IMR-90 (cell line): ENCODE measurements around the gene EMCN. TPM values are rescaled to one million over a fixed set of nuclear protein-coding genes. Genes with fewer than 3 reads are reported as not detected.

ENCODE experiments used
- ATAC-seq: fragments of 200-7000 bp; cut with Tn5 transposase; 2 replicates; pipeline ENCODE4 v1.9.1; 2020; ENCODE audit warnings: low read depth, mild to moderate bottlenecking, moderate library complexity
- BruUV-seq: library from RNA; stranded (reverse); fragments of 400-500 nt; replicated peaks from 2 replicates; lab custom pipeline; 2021; lab: Mats Ljungman, UMichigan
- CTCF ChIA-PET: fragments of 300-600 bp; formaldehyde crosslinking; extraction: SDS; loops from one replicate; lab custom pipeline; 2021; ENCODE audit warnings: antibody characterized with exemption; lab: Yijun Ruan, JAX
- POLR2A ChIA-PET: fragments of 300-600 bp; sonication (Branson Sonifier 250); formaldehyde crosslinking; loops from one replicate; lab custom pipeline; 2022; ENCODE audit warnings: antibody characterized with exemption; ENCODE audit not compliant: unreplicated experiment; lab: Charles Lee
- DNase-seq: peaks from one replicate; pipeline ENCODE4 v3.0.0; 2013
- H2AFZ ChIP-seq: replicated peaks from 2 replicates; pipeline ENCODE3; 2013; ENCODE audit warnings: low read length, mild to moderate bottlenecking; ENCODE audit not compliant: poor library complexity
- H2AK5ac ChIP-seq: 2 replicates; pipeline ENCODE4 v1.6.1; 2013; ENCODE audit warnings: low read depth, low read length, inconsistent platforms
- H2AK9ac ChIP-seq: replicated peaks from 2 replicates; pipeline ENCODE3; 2013; ENCODE audit warnings: mild to moderate bottlenecking, low read depth, low read length, moderate library complexity; ENCODE audit not compliant: poor library complexity
- H2BK120ac ChIP-seq: 2 replicates; pipeline ENCODE4 v1.6.1; 2013; ENCODE audit warnings: low read depth, low read length, inconsistent platforms
- H2BK15ac ChIP-seq: 3 replicates; pipeline ENCODE4 v1.6.1; 2013; ENCODE audit warnings: low read depth, low read length, inconsistent platforms
- H2BK20ac ChIP-seq: 2 replicates; pipeline ENCODE4 v1.6.1; 2013; ENCODE audit warnings: low read depth, mild to moderate bottlenecking, inconsistent platforms, low read length, moderate library complexity
- H2BK5ac ChIP-seq: 2 replicates; pipeline ENCODE4 v1.6.1; 2013; ENCODE audit warnings: mild to moderate bottlenecking, low read depth, low read length, inconsistent platforms; ENCODE audit not compliant: poor library complexity, severe bottlenecking
- H3K14ac ChIP-seq: replicated peaks from 2 replicates; pipeline ENCODE4 v1.6.1; 2013; ENCODE audit warnings: low read depth, low read length, inconsistent platforms
- H3K18ac ChIP-seq: 2 replicates; pipeline ENCODE4 v1.6.1; 2013; ENCODE audit warnings: low read depth, low read length, control low read depth
- H3K23ac ChIP-seq: 2 replicates; pipeline ENCODE4 v1.6.1; 2013; ENCODE audit warnings: low read depth, low read length, inconsistent platforms
- H3K27ac ChIP-seq: 2 replicates; pipeline ENCODE4 v1.5.1; 2013; ENCODE audit warnings: mild to moderate bottlenecking, control low read depth, low read length; ENCODE audit not compliant: insufficient read depth
- H3K27me3 ChIP-seq: 2 replicates; pipeline ENCODE4 v1.6.1; 2013; ENCODE audit warnings: low read length; ENCODE audit not compliant: control insufficient read depth, insufficient read depth
- H3K36me3 ChIP-seq: 2 replicates; pipeline ENCODE4 v1.6.1; 2013; ENCODE audit warnings: low read length, mixed read lengths; ENCODE audit not compliant: control insufficient read depth, insufficient read depth
- H3K4ac ChIP-seq: 2 replicates; pipeline ENCODE4 v1.6.1; 2013; ENCODE audit warnings: low read depth, low read length, inconsistent platforms
- H3K4me1 ChIP-seq: 2 replicates; pipeline ENCODE4 v1.6.1; 2013; ENCODE audit warnings: low read length, mixed read lengths; ENCODE audit not compliant: control insufficient read depth, insufficient read depth
- H3K4me2 ChIP-seq: 2 replicates; pipeline ENCODE4 v1.6.1; 2013; ENCODE audit warnings: low read depth, mild to moderate bottlenecking, control low read depth, low read length, moderate library complexity
- H3K4me3 ChIP-seq: 2 replicates; pipeline ENCODE4 v1.5.1; 2013; ENCODE audit warnings: low read depth, mild to moderate bottlenecking, control low read depth, low read length, moderate library complexity; ENCODE audit not compliant: insufficient read depth
- H3K56ac ChIP-seq: 2 replicates; pipeline ENCODE4 v1.6.1; 2013; ENCODE audit warnings: low read length, inconsistent platforms; ENCODE audit not compliant: insufficient read depth; ENCODE audit errors: extremely low read depth
- H3K79me1 ChIP-seq, 2 experiments: 2 replicates each; pipeline ENCODE4 v1.6.1; 2013; ENCODE audit warnings: low read length in 2 of 2, inconsistent platforms in 1 of 2, low read depth in 1 of 2
- H3K9ac ChIP-seq: 2 replicates; pipeline ENCODE4 v1.6.1; 2013; ENCODE audit warnings: low read depth, low read length, control low read depth
- H3K9me1 ChIP-seq: 2 replicates; pipeline ENCODE4 v1.6.1; 2013; ENCODE audit warnings: low read length, inconsistent platforms; ENCODE audit not compliant: insufficient read depth
- H3K9me3 ChIP-seq: 2 replicates; pipeline ENCODE4 v1.6.1; 2013; ENCODE audit warnings: low read length; ENCODE audit not compliant: control insufficient read depth, insufficient read depth
- H4K20me1 ChIP-seq: 2 replicates; pipeline ENCODE4 v1.6.1; 2013; ENCODE audit warnings: low read length, inconsistent platforms; ENCODE audit not compliant: insufficient read depth
- H4K5ac ChIP-seq: 2 replicates; pipeline ENCODE4 v1.6.1; 2013; ENCODE audit warnings: mild to moderate bottlenecking, low read depth, low read length, control low read depth
- H4K8ac ChIP-seq, 2 experiments: 2 replicates each; pipeline ENCODE4 v1.6.1; 2013; ENCODE audit warnings: low read depth in 2 of 2, low read length in 2 of 2, control low read depth in 1 of 2, inconsistent platforms in 1 of 2
- H4K91ac ChIP-seq: 2 replicates; pipeline ENCODE4 v1.6.1; 2013; ENCODE audit warnings: low read depth, low read length, inconsistent platforms; ENCODE audit not compliant: insufficient read depth
- POLR2A ChIP-seq: IDR thresholded peaks from 2 replicates; pipeline ENCODE4 v1.6.1; 2012; ENCODE audit warnings: mild to moderate bottlenecking, low read depth, low read length
- WGBS, 2 experiments: methylation state at CpG; one replicate each; pipeline versions ENCODE4 v1.1.5 to v1.1.7; 2013; ENCODE audit warnings: missing lambda C conversion rate in 2 of 2; ENCODE audit not compliant: insufficient read length in 1 of 2; ENCODE audit errors: extremely low coverage in 2 of 2; 5-methylcytosine and 5-hydroxymethylcytosine counted together
- dilution Hi-C: fragments of 300-500 bp; cut with HindIII; formaldehyde crosslinking; loops from one replicate; pipeline ENCODE4 v1.14.3; 2018; ENCODE audit warnings: low sequenced_read_pairs; ENCODE audit not compliant: unreplicated experiment
- in situ Hi-C: fragments of 300-500 bp; cut with MboI; formaldehyde crosslinking; loops from 3 replicates; pipeline ENCODE4 v1.14.3; 2019; ENCODE audit warnings: low sequenced_read_pairs, inconsistent platforms, mixed read lengths
- intact Hi-C: fragments of 100-400 bp; cut with micrococcal nuclease; formaldehyde crosslinking; loops from 2 replicates; pipeline ENCODE4 v1.10.0; 2022
- polyA plus RNA-seq, 3 experiments: library from polyadenylated mRNA; depleted of rRNA; stranded (reverse); fragments of >200 nt; gene quantifications; 2 replicates each; pipeline ENCODE4 v1.2.3, GENCODE V29; 2012; ENCODE audit warnings: low replicate concordance in 1 of 3
- total RNA-seq: library from RNA; depleted of rRNA; stranded (reverse); fragments of >200 nt; gene quantifications from 2 replicates; pipeline ENCODE4 v1.2.3, GENCODE V29; 2012

The EMCN gene
- total and polyA plus RNA-seq, 2 of the 4 experiments (the other 2 are of a cell fraction): not detected

- no peak overlapping the region for H2AK5ac ChIP-seq
- no peak overlapping the region for H4K8ac ChIP-seq
- no peak overlapping the region for H2AK9ac ChIP-seq
- BruUV-seq: no TSS peak
- H2BK15ac ChIP-seq: no peak overlapping the region
- no peaks in the 10 kb centered on the region for H3K27me3 ChIP-seq
- DNase-seq (peak; percentile 2), ATAC-seq (no peak)
- H3K4me3 ChIP-seq: no peak overlapping the region
- intact Hi-C loops (no loop called here), in situ Hi-C loops (no loop called here), dilution Hi-C loops (no loop called here)
- no peaks in the 10 kb centered on the region for H3K4me1 ChIP-seq
- CTCF ChIA-PET: no interaction called here
- POLR2A ChIA-PET: no interaction called here
- no peak overlapping the region for H2BK5ac ChIP-seq
- H3K18ac ChIP-seq: no peak overlapping the region
- no peaks in the 10 kb centered on the region for H4K20me1 ChIP-seq
- H2AFZ ChIP-seq: peak overlapping the region; percentile 17
- H3K9ac ChIP-seq: no peak overlapping the region
- H3K9me3 ChIP-seq: no peaks in the 10 kb centered on the region
- H3K79me1 ChIP-seq: no peaks in the 10 kb centered on the region
- H3K27ac ChIP-seq: no peak overlapping the region
- no peak overlapping the region for H3K14ac ChIP-seq
- no peaks in the 10 kb centered on the region for H3K9me1 ChIP-seq
- H2BK120ac ChIP-seq: no peak overlapping the region
- H4K5ac ChIP-seq: no peak overlapping the region
- no peak overlapping the region for H2BK20ac ChIP-seq
- H3K56ac ChIP-seq: no peak overlapping the region
- no CpG with 5 or more reads among the region's 3 CpGs for WGBS, 2 experiments
- H3K4me2 ChIP-seq: no peak overlapping the region
- H3K23ac ChIP-seq: no peak overlapping the region
- H4K91ac ChIP-seq: no peak overlapping the region
- no peak for TF ChIP-seq POLR2A
- H3K4ac ChIP-seq: no peak overlapping the region
- no peaks in the 10 kb centered on the region for H3K36me3 ChIP-seq
Measured at GRCh38 chr4:100414016-100414790, 103.6 kb downstream of the EMCN start.
